Measurements from ENCODE around the gene GPANK1. TPM values are rescaled to one million over a fixed set of nuclear protein-coding genes. Genes with fewer than 3 reads are reported as not detected.

The GPANK1 gene
- total and polyA plus RNA-seq, 10 of the 15 experiments (the other 5 are each of a cell fraction or from before 2014, with no cell fraction given) = 11.7 to 36.3 (median 17.5) TPM

GRCh38 chr6:31620586-31621319 is 44.0 kb downstream of the GPANK1 start, which contains the start of gene PRRC2A (continued):
- TF ChIP-seq MXI1 (IDR thresholded peaks at IDR 0.05; ENCODE audit: low read depth, low read length) (no peak), STAT1 (conservative IDR thresholded peaks at IDR 0.05) (no peak), SIX5 (IDR thresholded peaks at IDR 0.05; ENCODE audit: low read depth, low read length, severe bottlenecking) (no peak), MEF2B (IDR thresholded peaks at IDR 0.05; ENCODE audit: partially characterized antibody, poor library complexity, severe bottlenecking) (peak; percentile 22), MYC (IDR thresholded peaks at IDR 0.05; ENCODE audit: insufficient read depth, insufficient read length, insufficient replicate concordance, low read length, severe bottlenecking) (peak; percentile 84), EGR1 (IDR thresholded peaks at IDR 0.05; ENCODE audit: borderline replicate concordance in 1 of 2, low read depth in 2 of 2, low read length in 2 of 2) (peak in 1 of 2 experiments; percentile 88; a peak in 2 of 3 replicates), SRF (IDR thresholded peaks at IDR 0.05; ENCODE audit: low read depth in 2 of 2, low read length in 2 of 2) (no peak), SIN3A (IDR thresholded peaks at IDR 0.05; ENCODE audit: low read depth, low read length) (no peak; the same call in 1 of the 2 replicates), SMAD5 (IDR thresholded peaks at IDR 0.05; ENCODE audit: low read depth) (no peak), BCL11A (IDR thresholded peaks at IDR 0.05; ENCODE audit: low read depth, low read length) (no peak), ZNF622 (IDR thresholded peaks at IDR 0.05) (no peak), YBX1 (IDR thresholded peaks at IDR 0.05) (no peak), ZNF384 (IDR thresholded peaks at IDR 0.05; ENCODE audit: borderline replicate concordance, low read depth, low read length) (no peak), BACH1 (IDR thresholded peaks at IDR 0.05; ENCODE audit: borderline replicate concordance) (peak; percentile 52), GATAD2B (conservative IDR thresholded peaks at IDR 0.05; ENCODE audit: low read depth) (peak; percentile 53), USF2 (IDR thresholded peaks at IDR 0.05; ENCODE audit: borderline replicate concordance, low read depth, low read length) (no peak), LARP7 (IDR thresholded peaks at IDR 0.05) (peak; percentile 80), CHD4 (IDR thresholded peaks at IDR 0.05) (no peak), REST (IDR thresholded peaks at IDR 0.05; ENCODE audit: low read depth, low read length) (0 out of 2 replicates have a peak, but pooled peaks have one; percentile 27)
- TF ChIP-seq, protein P1, sequence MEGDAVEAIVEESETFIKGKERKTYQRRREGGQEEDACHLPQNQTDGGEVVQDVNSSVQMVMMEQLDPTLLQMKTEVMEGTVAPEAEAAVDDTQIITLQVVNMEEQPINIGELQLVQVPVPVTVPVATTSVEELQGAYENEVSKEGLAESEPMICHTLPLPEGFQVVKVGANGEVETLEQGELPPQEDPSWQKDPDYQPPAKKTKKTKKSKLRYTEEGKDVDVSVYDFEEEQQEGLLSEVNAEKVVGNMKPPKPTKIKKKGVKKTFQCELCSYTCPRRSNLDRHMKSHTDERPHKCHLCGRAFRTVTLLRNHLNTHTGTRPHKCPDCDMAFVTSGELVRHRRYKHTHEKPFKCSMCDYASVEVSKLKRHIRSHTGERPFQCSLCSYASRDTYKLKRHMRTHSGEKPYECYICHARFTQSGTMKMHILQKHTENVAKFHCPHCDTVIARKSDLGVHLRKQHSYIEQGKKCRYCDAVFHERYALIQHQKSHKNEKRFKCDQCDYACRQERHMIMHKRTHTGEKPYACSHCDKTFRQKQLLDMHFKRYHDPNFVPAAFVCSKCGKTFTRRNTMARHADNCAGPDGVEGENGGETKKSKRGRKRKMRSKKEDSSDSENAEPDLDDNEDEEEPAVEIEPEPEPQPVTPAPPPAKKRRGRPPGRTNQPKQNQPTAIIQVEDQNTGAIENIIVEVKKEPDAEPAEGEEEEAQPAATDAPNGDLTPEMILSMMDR (IDR thresholded peaks at IDR 0.05 in 2 of 3, conservative IDR thresholded peaks at IDR 0.05 in 1 of 3; ENCODE audit: control insufficient read depth in 2 of 3, extremely low read depth in 1 of 3, insufficient read depth in 1 of 3, low read depth in 3 of 3, low read length in 3 of 3) = no peak
- TF ChIP-seq, protein P2, sequence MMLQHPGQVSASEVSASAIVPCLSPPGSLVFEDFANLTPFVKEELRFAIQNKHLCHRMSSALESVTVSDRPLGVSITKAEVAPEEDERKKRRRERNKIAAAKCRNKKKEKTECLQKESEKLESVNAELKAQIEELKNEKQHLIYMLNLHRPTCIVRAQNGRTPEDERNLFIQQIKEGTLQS (IDR thresholded peaks at IDR 0.05; ENCODE audit: borderline replicate concordance, extremely low read depth, low read depth, low read length) = no peak
- TF ChIP-seq, protein P3, sequence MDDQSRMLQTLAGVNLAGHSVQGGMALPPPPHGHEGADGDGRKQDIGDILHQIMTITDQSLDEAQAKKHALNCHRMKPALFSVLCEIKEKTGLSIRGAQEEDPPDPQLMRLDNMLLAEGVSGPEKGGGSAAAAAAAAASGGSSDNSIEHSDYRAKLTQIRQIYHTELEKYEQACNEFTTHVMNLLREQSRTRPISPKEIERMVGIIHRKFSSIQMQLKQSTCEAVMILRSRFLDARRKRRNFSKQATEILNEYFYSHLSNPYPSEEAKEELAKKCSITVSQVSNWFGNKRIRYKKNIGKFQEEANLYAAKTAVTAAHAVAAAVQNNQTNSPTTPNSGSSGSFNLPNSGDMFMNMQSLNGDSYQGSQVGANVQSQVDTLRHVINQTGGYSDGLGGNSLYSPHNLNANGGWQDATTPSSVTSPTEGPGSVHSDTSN (IDR thresholded peaks at IDR 0.05; ENCODE audit: insufficient replicate concordance, low read depth, low read length) = no peak

Measured in GM12878 (cell line).